Uterus (tissue), 2 donors: Measurements from ENCODE around the gene RBFOX2.

Source experiments
- POLR2A ChIP-seq, 2 donors: fragments of 450-650 bp; IDR thresholded peaks; one replicate each; pipeline ENCODE4 v1.6.1; 2016; ENCODE audit warnings: antibody characterized with exemption in 2 of 2, mild to moderate bottlenecking in 1 of 2, moderate library complexity in 1 of 2
- TF ChIP-seq, protein P1 (sequence below), 4 experiments: fragments of 200-600 bp in 2 of 4; fragments of 450-650 bp in 2 of 4; sonication (generic) in 2 of 4; IDR thresholded peaks; one replicate each; pipeline ENCODE4 v1.5.1; 2016 to 2019; ENCODE audit warnings: antibody characterized with exemption in 4 of 4, mild to moderate bottlenecking in 2 of 4, moderate library complexity in 1 of 4

DNA sequence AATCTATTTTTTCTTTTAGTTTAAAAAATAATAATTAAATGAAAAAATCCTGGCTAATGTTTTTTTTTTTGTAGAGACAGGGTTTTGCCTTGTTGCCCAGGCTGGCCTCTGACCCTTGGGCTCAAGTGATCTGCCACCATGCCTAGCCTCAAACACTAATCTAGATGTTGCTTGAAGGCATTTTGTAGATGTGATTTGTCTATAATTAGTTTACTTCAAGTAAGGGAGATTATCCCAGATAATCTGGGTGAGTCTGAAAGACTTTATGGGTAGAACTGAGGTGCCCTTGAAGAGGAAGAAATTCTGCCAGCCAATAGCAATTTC, 38.6 kb upstream of the RBFOX2 start:
- TF ChIP-seq, protein P1, sequence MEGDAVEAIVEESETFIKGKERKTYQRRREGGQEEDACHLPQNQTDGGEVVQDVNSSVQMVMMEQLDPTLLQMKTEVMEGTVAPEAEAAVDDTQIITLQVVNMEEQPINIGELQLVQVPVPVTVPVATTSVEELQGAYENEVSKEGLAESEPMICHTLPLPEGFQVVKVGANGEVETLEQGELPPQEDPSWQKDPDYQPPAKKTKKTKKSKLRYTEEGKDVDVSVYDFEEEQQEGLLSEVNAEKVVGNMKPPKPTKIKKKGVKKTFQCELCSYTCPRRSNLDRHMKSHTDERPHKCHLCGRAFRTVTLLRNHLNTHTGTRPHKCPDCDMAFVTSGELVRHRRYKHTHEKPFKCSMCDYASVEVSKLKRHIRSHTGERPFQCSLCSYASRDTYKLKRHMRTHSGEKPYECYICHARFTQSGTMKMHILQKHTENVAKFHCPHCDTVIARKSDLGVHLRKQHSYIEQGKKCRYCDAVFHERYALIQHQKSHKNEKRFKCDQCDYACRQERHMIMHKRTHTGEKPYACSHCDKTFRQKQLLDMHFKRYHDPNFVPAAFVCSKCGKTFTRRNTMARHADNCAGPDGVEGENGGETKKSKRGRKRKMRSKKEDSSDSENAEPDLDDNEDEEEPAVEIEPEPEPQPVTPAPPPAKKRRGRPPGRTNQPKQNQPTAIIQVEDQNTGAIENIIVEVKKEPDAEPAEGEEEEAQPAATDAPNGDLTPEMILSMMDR (IDR thresholded peaks at IDR 0.05) = no peak
- no peak for TF ChIP-seq POLR2A (IDR thresholded peaks at IDR 0.05)
